GM23248 (cell line): ENCODE measurements around the gene BTLA. TPM values are rescaled to one million over a fixed set of nuclear protein-coding genes. Genes with fewer than 3 reads are reported as not detected.
"Not testable (repeated sequence)": the region's sequence is repeated elsewhere in the genome, so short reads cannot be mapped to it uniquely, and the experiment has no call there.

Experiments used
- DNase-seq: peaks from one replicate; pipeline ENCODE4 v3.0.0-alpha.2; 2015
- H2AFZ ChIP-seq: fragments of 200-600 bp; sonication (generic); 2 replicates; pipeline ENCODE4 v1.6.1; 2016; ENCODE audit warnings: antibody characterized with exemption
- H3F3A ChIP-seq: fragments of 200-600 bp; sonication (generic); 2 replicates; pipeline ENCODE4 v1.6.1; 2016; ENCODE audit warnings: mild to moderate bottlenecking, antibody characterized with exemption, mixed run types; ENCODE audit not compliant: insufficient read depth
- H3K27ac ChIP-seq: fragments of 200-600 bp; sonication (generic); 2 replicates; pipeline ENCODE4 v1.5.1; 2016; ENCODE audit warnings: mild to moderate bottlenecking
- H3K27me3 ChIP-seq: fragments of 200-600 bp; sonication (generic); replicated peaks from 2 replicates; pipeline ENCODE4 v1.6.1; 2016; ENCODE audit warnings: mild to moderate bottlenecking; ENCODE audit not compliant: insufficient read depth
- H3K36me3 ChIP-seq: fragments of 200-600 bp; sonication (generic); 2 replicates; pipeline ENCODE4 v1.6.1; 2016; ENCODE audit warnings: low read depth, mild to moderate bottlenecking
- H3K4me1 ChIP-seq: fragments of 200-600 bp; sonication (generic); 2 replicates; pipeline ENCODE4 v1.6.1; 2016; ENCODE audit warnings: mild to moderate bottlenecking; ENCODE audit not compliant: insufficient read depth
- H3K4me2 ChIP-seq: fragments of 200-600 bp; sonication (generic); one replicate; pipeline ENCODE4 v1.6.1; 2016; ENCODE audit warnings: mild to moderate bottlenecking; ENCODE audit not compliant: unreplicated experiment
- H3K4me3 ChIP-seq: fragments of 200-600 bp; sonication (generic); 2 replicates; pipeline ENCODE4 v1.5.1; 2016; ENCODE audit warnings: mild to moderate bottlenecking
- H3K79me2 ChIP-seq: fragments of 200-600 bp; sonication (generic); 2 replicates; pipeline ENCODE4 v1.6.1; 2016; ENCODE audit warnings: mild to moderate bottlenecking; ENCODE audit not compliant: insufficient read depth
- H3K9ac ChIP-seq: fragments of 200-600 bp; sonication (generic); 2 replicates; pipeline ENCODE4 v1.6.1; 2016; ENCODE audit warnings: mild to moderate bottlenecking
- H3K9me2 ChIP-seq: fragments of 200-600 bp; sonication (generic); 2 replicates; pipeline ENCODE4 v1.6.1; 2016; ENCODE audit warnings: mixed run types, mild to moderate bottlenecking, moderate library complexity; ENCODE audit not compliant: insufficient read depth
- H3K9me3 ChIP-seq: fragments of 200-600 bp; sonication (generic); one replicate; pipeline ENCODE4 v1.6.1; 2017; ENCODE audit warnings: low read depth
- H4K20me1 ChIP-seq: fragments of 200-600 bp; sonication (generic); 2 replicates; pipeline ENCODE4 v1.6.0; 2016; ENCODE audit not compliant: insufficient read depth
- EZH2 ChIP-seq: fragments of 200-600 bp; sonication (generic); IDR thresholded peaks from 2 replicates; pipeline ENCODE4 v1.6.1; 2018; ENCODE audit warnings: antibody characterized with exemption, mild to moderate bottlenecking; ENCODE audit not compliant: insufficient read depth, poor library complexity, severe bottlenecking
- EZH2phosphoT487 ChIP-seq: fragments of 200-600 bp; sonication (generic); IDR thresholded peaks from 2 replicates; pipeline ENCODE4 v1.6.1; 2018; ENCODE audit warnings: antibody characterized with exemption, moderate library complexity, mild to moderate bottlenecking, low read depth; ENCODE audit not compliant: insufficient read depth
- WGBS, 2 experiments: methylation state at CpG; one replicate each; pipeline ENCODE4 v1.1.6; 2015 to 2017; ENCODE audit warnings: low lambda C conversion rate in 2 of 2, low coverage in 1 of 2; ENCODE audit errors: missing lambda C conversion rate in 2 of 2; 5-methylcytosine and 5-hydroxymethylcytosine counted together
- in situ Hi-C: fragments of 300-500 bp; cut with MboI; formaldehyde crosslinking; loops from 2 replicates; pipeline ENCODE4 v1.15.0; 2020
- polyA plus RNA-seq: library from polyadenylated mRNA; unstranded; fragments of >200 nt; fragmentation: Nextera tagmentation; extraction: Ambion mirVana; gene quantifications from 2 replicates; pipeline ENCODE4 v1.2.1, GENCODE V29; 2016
- total RNA-seq: library from RNA; depleted of rRNA; stranded (reverse); fragments of >200 nt; shearing (Covaris generic); gene quantifications from 2 replicates; pipeline ENCODE4 v1.2.3, GENCODE V29; 2014

The BTLA gene
- total and polyA plus RNA-seq, 2 experiments from 2014 or later, result not detected

- H4K20me1 ChIP-seq, result no peaks in the 10 kb centered on the region
- no peaks in the 10 kb centered on the region for H3K9me3 ChIP-seq
- no peak overlapping the region for H3K9ac ChIP-seq
- H3K9me2 ChIP-seq, result no peaks in the 10 kb centered on the region
- 11 to 15% methylated on average over 2 of the region's 2 CpGs for WGBS, 2 experiments
- peaks cover 3% of the 10 kb centered on the region; the same call in 1 of the 2 replicates for H3K27me3 ChIP-seq
- H2AFZ ChIP-seq, result no peak overlapping the region
- in situ Hi-C loops, result no loop called here
- no peaks in the 10 kb centered on the region for H3K36me3 ChIP-seq
- H3K4me1 ChIP-seq, result no peaks in the 10 kb centered on the region
- H3K27ac ChIP-seq, result no peak overlapping the region
- H3K79me2 ChIP-seq, result no peaks in the 10 kb centered on the region
- no peak overlapping the region for H3K4me2 ChIP-seq
- H3F3A ChIP-seq, result no peaks in the 10 kb centered on the region
- DNase-seq, result no peak
- TF ChIP-seq EZH2, result no peak
- TF ChIP-seq EZH2phosphoT487, result no peak
- no peak overlapping the region for H3K4me3 ChIP-seq
These were observed 35.0 kb downstream of the BTLA start for GRCh38 chr3:112464264-112464663.

- H2AFZ ChIP-seq, result no peak overlapping the region
- no peaks in the 10 kb centered on the region for H4K20me1 ChIP-seq
- no peaks in the 10 kb centered on the region for H3K4me1 ChIP-seq
- no peak for TF ChIP-seq EZH2phosphoT487
- TF ChIP-seq EZH2, result no peak
- no peak overlapping the region for H3K4me3 ChIP-seq
- H3K9me2 ChIP-seq, result no peaks in the 10 kb centered on the region
- no peak overlapping the region for H3K4me2 ChIP-seq
- in situ Hi-C loops, result no loop called here
- H3K36me3 ChIP-seq, result no peaks in the 10 kb centered on the region
- H3K79me2 ChIP-seq, result no peaks in the 10 kb centered on the region
- H3F3A ChIP-seq, result no peaks in the 10 kb centered on the region
- H3K9ac ChIP-seq, result no peak overlapping the region
- no peak for DNase-seq
- no peak overlapping the region for H3K27ac ChIP-seq
- H3K27me3 ChIP-seq, result peaks cover 8% of the 10 kb centered on the region; the same call in 1 of the 2 replicates
- no peaks in the 10 kb centered on the region for H3K9me3 ChIP-seq
- WGBS, 2 experiments, result 64 to 70% methylated on average over 5 of the region's 5 CpGs
These were observed 36.0 kb downstream of the BTLA start for GRCh38 chr3:112463250-112463649.

- H3K9me3 ChIP-seq, H2AFZ ChIP-seq, H3K4me1 ChIP-seq, H3K36me3 ChIP-seq, H3K27ac ChIP-seq, H3K4me3 ChIP-seq, DNase-seq, H3K4me2 ChIP-seq, H3K79me2 ChIP-seq, H3K9me2 ChIP-seq, H3F3A ChIP-seq, H3K9ac ChIP-seq, in situ Hi-C loops, H4K20me1 ChIP-seq: not testable (repeated sequence)
- H3K27me3 ChIP-seq, result peaks cover 17% of the 10 kb centered on the region; the same call in 1 of the 2 replicates
- 83 to 91% methylated on average over 2 of the region's 2 CpGs for WGBS, 2 experiments
These were observed 37.5 kb downstream of the BTLA start for GRCh38 chr3:112461787-112462186.

- Histone ChIP-seq H3K4me1 (no peaks in the 10 kb centered on the region), H3K9ac (no peak overlapping the region), H3F3A (no peaks in the 10 kb centered on the region), H3K27ac (no peak overlapping the region), H3K9me3 (no peaks in the 10 kb centered on the region), H3K36me3 (no peaks in the 10 kb centered on the region), H3K27me3 (peaks cover 17% of the 10 kb centered on the region; the same call in 1 of the 2 replicates), H3K4me3 (no peak overlapping the region), H4K20me1 (no peaks in the 10 kb centered on the region), H3K79me2 (no peaks in the 10 kb centered on the region), H2AFZ (no peak overlapping the region), H3K4me2 (no peak overlapping the region), H3K9me2 (no peaks in the 10 kb centered on the region)
- 11% methylated on average over 2 of the region's 2 CpGs for WGBS, 2 experiments
- in situ Hi-C loops, result no loop called here
- TF ChIP-seq EZH2phosphoT487, result no peak
- no peak for DNase-seq
These were observed 38.6 kb downstream of the BTLA start for GRCh38 chr3:112460519-112461195.

- H3K9me3 ChIP-seq, result no peaks in the 10 kb centered on the region
- H4K20me1 ChIP-seq, result no peaks in the 10 kb centered on the region
- H3K4me3 ChIP-seq, result no peak overlapping the region
- H3F3A ChIP-seq, result no peaks in the 10 kb centered on the region
- in situ Hi-C loops, result no loop called here
- DNase-seq, result no peak
- H3K36me3 ChIP-seq, result no peaks in the 10 kb centered on the region
- no peak overlapping the region for H2AFZ ChIP-seq
- no peaks in the 10 kb centered on the region for H3K4me1 ChIP-seq
- TF ChIP-seq EZH2, result no peak
- no peak for TF ChIP-seq EZH2phosphoT487
- H3K79me2 ChIP-seq, result no peaks in the 10 kb centered on the region
- H3K4me2 ChIP-seq, result no peak overlapping the region
- H3K9me2 ChIP-seq, result no peaks in the 10 kb centered on the region
- H3K9ac ChIP-seq, result no peak overlapping the region
- peaks cover 17% of the 10 kb centered on the region; the same call in 1 of the 2 replicates for H3K27me3 ChIP-seq
- 0% methylated on average over 1 of the region's 1 CpG for WGBS, 2 experiments
- H3K27ac ChIP-seq, result no peak overlapping the region
These were observed 39.5 kb downstream of the BTLA start for GRCh38 chr3:112459750-112460149.
